WTC11 (cell line): ENCODE data around the gene CSK.

Experiments used
- ZNF317 ChIP-seq: sonication (generic); formaldehyde crosslinking; IDR thresholded peaks from 2 replicates; pipeline ENCODE4 v1.8.1; 2023; ENCODE audit warnings: low read depth, mild to moderate bottlenecking, moderate library complexity, missing genetic modification reagents, borderline replicate concordance
- TF ChIP-seq, protein P1 (sequence below): sonication (generic); formaldehyde crosslinking; IDR thresholded peaks from 2 replicates; pipeline ENCODE4 v1.8.1; 2022; ENCODE audit warnings: low read depth, mild to moderate bottlenecking, moderate library complexity, missing genetic modification reagents, borderline replicate concordance
- TF ChIP-seq, protein P2 (sequence below): fragments of 200-600 bp; IDR thresholded peaks from 2 replicates; pipeline ENCODE4 v1.8.0; 2022; ENCODE audit warnings: antibody characterized with exemption
- TF ChIP-seq, protein P3 (sequence below): sonication (generic); formaldehyde crosslinking; IDR thresholded peaks from 2 replicates; pipeline ENCODE4 v1.8.0; 2023; ENCODE audit warnings: missing genetic modification reagents, mild to moderate bottlenecking, borderline replicate concordance

DNA sequence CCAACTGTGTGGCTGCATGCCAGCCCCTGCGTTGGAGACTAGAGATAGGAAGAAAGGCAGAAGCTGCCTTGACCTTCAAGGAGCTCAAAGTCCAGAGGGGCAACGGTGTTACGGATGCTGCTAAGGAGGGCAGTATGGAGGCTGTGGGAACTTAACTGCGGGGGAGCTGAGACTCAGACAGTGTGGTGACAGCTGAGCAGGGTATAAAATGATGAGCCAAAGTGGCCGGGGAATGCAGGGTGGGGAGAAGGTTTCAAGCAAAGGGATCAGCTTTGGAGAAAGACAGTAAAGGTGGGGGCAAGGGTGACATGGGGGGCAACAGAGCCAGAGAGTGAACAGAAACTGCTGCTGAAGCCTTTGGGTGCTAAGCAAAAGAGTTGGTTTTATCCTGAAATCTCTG, 39.5 kb upstream of the CSK start:
- TF ChIP-seq, protein P1, sequence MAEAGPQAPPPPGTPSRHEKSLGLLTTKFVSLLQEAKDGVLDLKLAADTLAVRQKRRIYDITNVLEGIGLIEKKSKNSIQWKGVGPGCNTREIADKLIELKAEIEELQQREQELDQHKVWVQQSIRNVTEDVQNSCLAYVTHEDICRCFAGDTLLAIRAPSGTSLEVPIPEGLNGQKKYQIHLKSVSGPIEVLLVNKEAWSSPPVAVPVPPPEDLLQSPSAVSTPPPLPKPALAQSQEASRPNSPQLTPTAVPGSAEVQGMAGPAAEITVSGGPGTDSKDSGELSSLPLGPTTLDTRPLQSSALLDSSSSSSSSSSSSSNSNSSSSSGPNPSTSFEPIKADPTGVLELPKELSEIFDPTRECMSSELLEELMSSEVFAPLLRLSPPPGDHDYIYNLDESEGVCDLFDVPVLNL (CRISPR knock-in tag) = no peak
- TF ChIP-seq, protein P2, sequence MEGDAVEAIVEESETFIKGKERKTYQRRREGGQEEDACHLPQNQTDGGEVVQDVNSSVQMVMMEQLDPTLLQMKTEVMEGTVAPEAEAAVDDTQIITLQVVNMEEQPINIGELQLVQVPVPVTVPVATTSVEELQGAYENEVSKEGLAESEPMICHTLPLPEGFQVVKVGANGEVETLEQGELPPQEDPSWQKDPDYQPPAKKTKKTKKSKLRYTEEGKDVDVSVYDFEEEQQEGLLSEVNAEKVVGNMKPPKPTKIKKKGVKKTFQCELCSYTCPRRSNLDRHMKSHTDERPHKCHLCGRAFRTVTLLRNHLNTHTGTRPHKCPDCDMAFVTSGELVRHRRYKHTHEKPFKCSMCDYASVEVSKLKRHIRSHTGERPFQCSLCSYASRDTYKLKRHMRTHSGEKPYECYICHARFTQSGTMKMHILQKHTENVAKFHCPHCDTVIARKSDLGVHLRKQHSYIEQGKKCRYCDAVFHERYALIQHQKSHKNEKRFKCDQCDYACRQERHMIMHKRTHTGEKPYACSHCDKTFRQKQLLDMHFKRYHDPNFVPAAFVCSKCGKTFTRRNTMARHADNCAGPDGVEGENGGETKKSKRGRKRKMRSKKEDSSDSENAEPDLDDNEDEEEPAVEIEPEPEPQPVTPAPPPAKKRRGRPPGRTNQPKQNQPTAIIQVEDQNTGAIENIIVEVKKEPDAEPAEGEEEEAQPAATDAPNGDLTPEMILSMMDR = no peak
- no peak for TF ChIP-seq ZNF317 (CRISPR knock-in tag)
- TF ChIP-seq, protein P3, sequence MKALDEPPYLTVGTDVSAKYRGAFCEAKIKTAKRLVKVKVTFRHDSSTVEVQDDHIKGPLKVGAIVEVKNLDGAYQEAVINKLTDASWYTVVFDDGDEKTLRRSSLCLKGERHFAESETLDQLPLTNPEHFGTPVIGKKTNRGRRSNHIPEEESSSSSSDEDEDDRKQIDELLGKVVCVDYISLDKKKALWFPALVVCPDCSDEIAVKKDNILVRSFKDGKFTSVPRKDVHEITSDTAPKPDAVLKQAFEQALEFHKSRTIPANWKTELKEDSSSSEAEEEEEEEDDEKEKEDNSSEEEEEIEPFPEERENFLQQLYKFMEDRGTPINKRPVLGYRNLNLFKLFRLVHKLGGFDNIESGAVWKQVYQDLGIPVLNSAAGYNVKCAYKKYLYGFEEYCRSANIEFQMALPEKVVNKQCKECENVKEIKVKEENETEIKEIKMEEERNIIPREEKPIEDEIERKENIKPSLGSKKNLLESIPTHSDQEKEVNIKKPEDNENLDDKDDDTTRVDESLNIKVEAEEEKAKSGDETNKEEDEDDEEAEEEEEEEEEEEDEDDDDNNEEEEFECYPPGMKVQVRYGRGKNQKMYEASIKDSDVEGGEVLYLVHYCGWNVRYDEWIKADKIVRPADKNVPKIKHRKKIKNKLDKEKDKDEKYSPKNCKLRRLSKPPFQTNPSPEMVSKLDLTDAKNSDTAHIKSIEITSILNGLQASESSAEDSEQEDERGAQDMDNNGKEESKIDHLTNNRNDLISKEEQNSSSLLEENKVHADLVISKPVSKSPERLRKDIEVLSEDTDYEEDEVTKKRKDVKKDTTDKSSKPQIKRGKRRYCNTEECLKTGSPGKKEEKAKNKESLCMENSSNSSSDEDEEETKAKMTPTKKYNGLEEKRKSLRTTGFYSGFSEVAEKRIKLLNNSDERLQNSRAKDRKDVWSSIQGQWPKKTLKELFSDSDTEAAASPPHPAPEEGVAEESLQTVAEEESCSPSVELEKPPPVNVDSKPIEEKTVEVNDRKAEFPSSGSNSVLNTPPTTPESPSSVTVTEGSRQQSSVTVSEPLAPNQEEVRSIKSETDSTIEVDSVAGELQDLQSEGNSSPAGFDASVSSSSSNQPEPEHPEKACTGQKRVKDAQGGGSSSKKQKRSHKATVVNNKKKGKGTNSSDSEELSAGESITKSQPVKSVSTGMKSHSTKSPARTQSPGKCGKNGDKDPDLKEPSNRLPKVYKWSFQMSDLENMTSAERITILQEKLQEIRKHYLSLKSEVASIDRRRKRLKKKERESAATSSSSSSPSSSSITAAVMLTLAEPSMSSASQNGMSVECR (CRISPR knock-in tag) = no peak
